PC-3 (cell line): ENCODE data around the gene CYFIP2. TPM values are rescaled to one million over a fixed set of nuclear protein-coding genes. Genes with fewer than 3 reads are reported as not detected.

ENCODE experiments used
- ATAC-seq: fragments of 200-7000 bp; cut with Tn5 transposase; 2 replicates; pipeline ENCODE4 v1.9.1; 2020; ENCODE audit warnings: mild to moderate bottlenecking, moderate library complexity
- BruUV-seq: library from RNA; stranded (reverse); fragments of 400-500 nt; replicated peaks from 2 replicates; lab custom pipeline; 2021; lab: Mats Ljungman, UMichigan
- CTCF ChIA-PET: fragments of 300-600 bp; sonication (Branson Sonifier 250); formaldehyde crosslinking; loops from one replicate; lab custom pipeline; 2022; ENCODE audit warnings: antibody characterized with exemption; lab: Charles Lee
- POLR2A ChIA-PET: fragments of 300-600 bp; sonication (Branson Sonifier 250); formaldehyde crosslinking; loops from one replicate; lab custom pipeline; 2022; ENCODE audit warnings: antibody characterized with exemption; ENCODE audit not compliant: unreplicated experiment; lab: Charles Lee
- DNase-seq: peaks from one replicate; pipeline ENCODE4 v3.0.0-alpha.2; 2015
- H2AFZ ChIP-seq: fragments of 300-600 bp; sonication (generic); 2 replicates; pipeline ENCODE4 v1.6.0; 2016; ENCODE audit warnings: antibody characterized with exemption, low read length
- H3F3A ChIP-seq: fragments of 300-600 bp; sonication (generic); one replicate; pipeline ENCODE4 v1.6.0; 2017; ENCODE audit warnings: antibody characterized with exemption, low read length, control low read depth, mild to moderate bottlenecking; ENCODE audit not compliant: unreplicated experiment
- H3K27ac ChIP-seq: fragments of 300-600 bp; sonication (generic); 2 replicates; pipeline ENCODE4 v1.5.1; 2016; ENCODE audit warnings: mild to moderate bottlenecking, low read length
- H3K27me3 ChIP-seq: fragments of 300-600 bp; sonication (generic); 2 replicates; pipeline ENCODE4 v1.6.1; 2016; ENCODE audit warnings: low read length, mixed read lengths
- H3K36me3 ChIP-seq: fragments of 300-600 bp; sonication (generic); 2 replicates; pipeline ENCODE4 v1.6.1; 2016; ENCODE audit warnings: low read depth, mixed run types, low read length, mixed read lengths
- H3K4me1 ChIP-seq: fragments of 300-600 bp; sonication (generic); 2 replicates; pipeline ENCODE4 v1.5.1; 2016; ENCODE audit warnings: low read length; ENCODE audit not compliant: insufficient read depth
- H3K4me2 ChIP-seq: fragments of 300-600 bp; sonication (generic); 2 replicates; pipeline ENCODE4 v1.6.0; 2016; ENCODE audit warnings: low read length
- H3K4me3 ChIP-seq: fragments of 300-600 bp; sonication (generic); 2 replicates; pipeline ENCODE4 v1.5.1; 2016; ENCODE audit warnings: mild to moderate bottlenecking, low read length, mixed read lengths
- H3K79me2 ChIP-seq: fragments of 300-600 bp; sonication (generic); 2 replicates; pipeline ENCODE4 v1.6.1; 2017; ENCODE audit warnings: low read length, mixed read lengths
- H3K9ac ChIP-seq: fragments of 300-600 bp; sonication (generic); 2 replicates; pipeline ENCODE4 v1.6.0; 2016; ENCODE audit warnings: mild to moderate bottlenecking, low read length
- H3K9me2 ChIP-seq: fragments of 300-600 bp; sonication (generic); replicated peaks from 2 replicates; pipeline ENCODE4 v1.6.1; 2016; ENCODE audit warnings: mixed run types, low read length, mixed read lengths
- H3K9me3 ChIP-seq: fragments of 300-600 bp; sonication (generic); 2 replicates; pipeline ENCODE4 v1.6.1; 2016; ENCODE audit warnings: low read length, mixed read lengths
- H4K20me1 ChIP-seq: fragments of 300-600 bp; sonication (generic); 2 replicates; pipeline ENCODE4 v1.6.1; 2016; ENCODE audit warnings: low read length, mixed read lengths
- EZH2 ChIP-seq: fragments of 300-600 bp; sonication (generic); IDR thresholded peaks from one replicate; pipeline ENCODE4 v1.6.1; 2017; ENCODE audit warnings: antibody characterized with exemption, mild to moderate bottlenecking, low read length; ENCODE audit not compliant: unreplicated experiment
- EZH2phosphoT487 ChIP-seq: fragments of 300-600 bp; sonication (generic); IDR thresholded peaks from 2 replicates; pipeline ENCODE4 v1.6.1; 2018; ENCODE audit warnings: mild to moderate bottlenecking, antibody characterized with exemption, low read length, borderline replicate concordance
- intact Hi-C: fragments of 100-400 bp; cut with micrococcal nuclease; formaldehyde crosslinking; loops from 2 replicates; pipeline ENCODE4 v1.9.0; 2023
- total RNA-seq: library from RNA; depleted of rRNA; stranded (reverse); fragments of >200 nt; gene quantifications from 2 replicates; pipeline ENCODE4 v1.2.3, GENCODE V29; 2014
- TF ChIP-seq, protein P1 (sequence below): fragments of 300-600 bp; sonication (generic); conservative IDR thresholded peaks from 2 replicates; pipeline ENCODE4 v1.5.1; 2017; ENCODE audit warnings: antibody characterized with exemption, low read depth, mild to moderate bottlenecking, low read length

Gene CYFIP2
- total RNA-seq, 1 experiment from 2014 or later: 36.0 TPM

DNA sequence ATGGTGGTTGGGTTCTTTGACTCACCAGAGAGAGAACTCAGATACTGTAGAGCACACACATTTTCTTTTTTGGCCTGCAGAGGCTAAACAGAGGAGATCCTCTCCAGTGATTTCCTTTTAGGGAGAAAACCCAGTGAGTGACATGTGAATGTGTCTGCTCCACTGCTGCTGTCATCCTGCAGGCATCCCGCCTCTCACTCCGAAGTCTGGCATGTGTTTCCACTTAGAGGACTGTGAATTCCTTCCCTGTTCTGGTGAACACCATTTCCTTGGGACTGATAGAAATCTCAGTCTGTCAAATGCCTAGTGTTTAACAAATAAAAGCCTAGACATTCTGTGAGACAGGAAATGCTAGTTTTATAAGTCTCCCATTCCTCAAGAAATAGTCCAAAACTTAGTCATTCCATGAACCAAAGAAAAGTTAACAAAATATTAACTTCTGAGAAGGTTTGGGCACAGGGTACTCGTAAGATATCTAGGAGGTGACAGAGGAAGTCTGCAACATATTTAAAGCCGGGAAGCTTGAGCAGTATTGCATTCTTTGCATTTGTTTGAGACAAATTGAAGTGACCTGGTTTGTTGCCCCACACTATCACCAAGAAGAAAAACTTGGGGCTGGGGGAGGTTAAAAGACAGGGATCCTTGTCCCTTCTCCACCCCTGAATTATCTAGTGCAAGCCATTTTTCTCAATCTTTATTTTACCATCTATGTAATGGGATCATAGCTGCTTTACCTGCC lies 119.2 kb downstream of the CYFIP2 start:
- Histone ChIP-seq H2AFZ (peak overlapping the region; percentile 26), H3F3A (peaks cover 20% of the 10 kb centered on the region), H3K9ac (peak overlapping the region; percentile 10), H3K79me2 (0 out of 2 replicates have a peak, but pooled peaks cover 6% of the 10 kb centered on the region), H3K36me3 (no peaks in the 10 kb centered on the region), H3K9me3 (no peaks in the 10 kb centered on the region), H3K4me2 (peak overlapping the region; percentile 63), H3K4me3 (peak overlapping the region; percentile 9; the same call in 1 of the 2 replicates), H4K20me1 (no peaks in the 10 kb centered on the region), H3K27ac (peak overlapping the region; percentile 71), H3K9me2 (no peaks in the 10 kb centered on the region), H3K4me1 (peaks cover 75% of the 10 kb centered on the region), H3K27me3 (no peaks in the 10 kb centered on the region)
- no peak for TF ChIP-seq EZH2phosphoT487
- TF ChIP-seq, protein P1, sequence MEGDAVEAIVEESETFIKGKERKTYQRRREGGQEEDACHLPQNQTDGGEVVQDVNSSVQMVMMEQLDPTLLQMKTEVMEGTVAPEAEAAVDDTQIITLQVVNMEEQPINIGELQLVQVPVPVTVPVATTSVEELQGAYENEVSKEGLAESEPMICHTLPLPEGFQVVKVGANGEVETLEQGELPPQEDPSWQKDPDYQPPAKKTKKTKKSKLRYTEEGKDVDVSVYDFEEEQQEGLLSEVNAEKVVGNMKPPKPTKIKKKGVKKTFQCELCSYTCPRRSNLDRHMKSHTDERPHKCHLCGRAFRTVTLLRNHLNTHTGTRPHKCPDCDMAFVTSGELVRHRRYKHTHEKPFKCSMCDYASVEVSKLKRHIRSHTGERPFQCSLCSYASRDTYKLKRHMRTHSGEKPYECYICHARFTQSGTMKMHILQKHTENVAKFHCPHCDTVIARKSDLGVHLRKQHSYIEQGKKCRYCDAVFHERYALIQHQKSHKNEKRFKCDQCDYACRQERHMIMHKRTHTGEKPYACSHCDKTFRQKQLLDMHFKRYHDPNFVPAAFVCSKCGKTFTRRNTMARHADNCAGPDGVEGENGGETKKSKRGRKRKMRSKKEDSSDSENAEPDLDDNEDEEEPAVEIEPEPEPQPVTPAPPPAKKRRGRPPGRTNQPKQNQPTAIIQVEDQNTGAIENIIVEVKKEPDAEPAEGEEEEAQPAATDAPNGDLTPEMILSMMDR: no peak
- no peak for TF ChIP-seq EZH2
- ChIA-PET POLR2A (no interaction called here), CTCF (interaction anchor here (0.6 kb wide), 1 partner anchor 23 kb away, joined by 3 read pairs; no protein-coding TSS in a partner anchor)
- no TSS peak for BruUV-seq
- peak; percentile 98 for DNase-seq
- ATAC-seq: peak; percentile 83
- intact Hi-C loops: loop anchor here (1.0 kb wide), 1 partner anchor 13 kb away; no protein-coding TSS in a partner anchor

DNA sequence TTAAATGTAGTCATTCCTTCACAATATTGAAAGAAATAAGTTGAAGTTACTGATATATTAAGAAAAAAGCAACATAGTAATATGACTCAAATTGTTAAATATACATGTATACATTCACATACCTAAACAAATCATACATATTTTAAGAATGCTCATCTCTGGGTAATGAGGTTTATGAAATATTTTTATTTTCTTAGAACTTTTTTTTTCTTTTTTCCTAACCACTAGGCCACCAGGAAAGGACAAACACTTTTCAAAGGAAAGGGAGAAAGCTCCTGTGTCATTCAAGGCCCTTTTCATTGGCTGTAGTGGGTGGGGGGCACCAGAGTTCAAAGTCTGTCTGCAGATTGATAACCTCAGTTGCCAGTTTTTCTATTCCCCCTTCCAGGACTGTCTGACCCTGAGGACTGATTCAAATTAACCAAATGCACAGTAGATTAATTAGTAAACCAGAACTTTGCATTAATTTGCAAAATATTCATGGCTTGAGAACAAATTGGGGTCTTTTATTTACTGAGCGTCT lies 121.2 kb downstream of the CYFIP2 start:
- intact Hi-C loops: no loop called here
- Histone ChIP-seq H3K4me1 (peaks cover 84% of the 10 kb centered on the region), H3K9ac (peak overlapping the region; percentile 49), H3K4me2 (peak overlapping the region; percentile 61), H3K27ac (peak overlapping the region; percentile 78), H4K20me1 (no peaks in the 10 kb centered on the region), H3K4me3 (peak overlapping the region; percentile 5; the same call in 1 of the 2 replicates), H3F3A (peaks cover 21% of the 10 kb centered on the region), H2AFZ (peak overlapping the region; percentile 2; the same call in 1 of the 2 replicates), H3K9me2 (no peaks in the 10 kb centered on the region), H3K36me3 (no peaks in the 10 kb centered on the region), H3K79me2 (0 out of 2 replicates have a peak, but pooled peaks cover 6% of the 10 kb centered on the region), H3K27me3 (no peaks in the 10 kb centered on the region), H3K9me3 (no peaks in the 10 kb centered on the region)
- no peak for TF ChIP-seq EZH2phosphoT487
- no peak for TF ChIP-seq EZH2
- ATAC-seq (no peak), DNase-seq (no peak)
- BruUV-seq: no TSS peak
- CTCF ChIA-PET: interaction anchor here (1.2 to 1.4 kb wide), 3 partner anchors 8 to 85 kb away, joined by 3 to 13 read pairs (median 5); no protein-coding TSS in a partner anchor
- POLR2A ChIA-PET: interaction anchor here (0.7 kb wide), 1 partner anchor 16 kb away, joined by 3 read pairs; no protein-coding TSS in a partner anchor

DNA sequence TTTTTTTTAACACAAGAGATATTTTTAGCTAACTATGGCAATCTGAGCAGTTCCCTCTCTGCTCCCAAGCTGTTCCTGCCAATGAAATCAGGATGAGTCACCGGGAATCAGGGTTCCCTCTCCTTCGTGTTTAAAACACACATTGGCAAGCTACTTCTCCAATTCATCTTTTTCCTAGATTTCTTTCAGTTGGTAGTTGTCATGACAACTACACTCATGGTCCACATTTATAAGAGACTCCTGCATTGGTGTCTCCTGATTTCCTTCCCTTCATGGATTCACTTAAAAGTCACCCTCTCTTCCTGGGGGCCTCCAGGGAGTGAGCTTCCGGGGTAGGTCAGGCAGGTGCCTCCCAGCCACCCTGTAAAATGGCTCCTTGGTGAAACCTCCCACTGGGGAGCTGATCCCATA lies 121.8 kb downstream of the CYFIP2 start:
- Histone ChIP-seq H3K9me3 (no peaks in the 10 kb centered on the region), H3K9me2 (no peaks in the 10 kb centered on the region), H3F3A (peaks cover 21% of the 10 kb centered on the region), H2AFZ (0 out of 2 replicates have a peak overlapping the region, but pooled peaks have one; percentile 6), H4K20me1 (no peaks in the 10 kb centered on the region), H3K4me3 (no peak overlapping the region), H3K4me2 (peak overlapping the region; percentile 61), H3K36me3 (no peaks in the 10 kb centered on the region), H3K9ac (peak overlapping the region; percentile 49), H3K27ac (peak overlapping the region; percentile 78), H3K4me1 (peaks cover 84% of the 10 kb centered on the region), H3K79me2 (0 out of 2 replicates have a peak, but pooled peaks cover 6% of the 10 kb centered on the region), H3K27me3 (no peaks in the 10 kb centered on the region)
- no TSS peak for BruUV-seq
- ATAC-seq (peak; percentile 27), DNase-seq (peak; percentile 96)
- no peak for TF ChIP-seq EZH2phosphoT487
- TF ChIP-seq, protein P1: no peak
- TF ChIP-seq EZH2: no peak
- intact Hi-C loops: no loop called here
- ChIA-PET CTCF (interaction anchor here (0.6 to 1.4 kb wide), 8 partner anchors 9 to 355 kb away, joined by 3 to 13 read pairs (median 4); no protein-coding TSS in a partner anchor), POLR2A (interaction anchor here (0.6 to 0.7 kb wide), 2 partner anchors 16 to 61 kb away, joined by 3 to 7 read pairs; no protein-coding TSS in a partner anchor)
